Measurements from ENCODE around the gene CSPG4. TPM values are rescaled to one million over a fixed set of nuclear protein-coding genes. Genes with fewer than 3 reads are reported as not detected.
"Not testable (repeated sequence)": the region's sequence is repeated elsewhere in the genome, so short reads cannot be mapped to it uniquely, and the experiment has no call there.

The CSPG4 gene
- polyA plus RNA-seq, 1 donor = 108 TPM

GRCh38 chr15:75725006-75725718 is 12.5 kb upstream of the CSPG4 start:
- no peak for DNase-seq (ENCODE audit: low read depth)

- peak; percentile 97 for DNase-seq (ENCODE audit: low read depth)
Observed at GRCh38 chr15:75723847-75724660, 11.4 kb upstream of the CSPG4 start.

- no peak for DNase-seq (ENCODE audit: low read depth)
Observed at GRCh38 chr15:75723171-75723846, 10.7 kb upstream of the CSPG4 start.

- no peak for DNase-seq (ENCODE audit: low read depth)
Observed at GRCh38 chr15:75721923-75722870, 9.5 kb upstream of the CSPG4 start.

- no peak for DNase-seq (ENCODE audit: low read depth)
Observed at GRCh38 chr15:75721480-75721922, 8.9 kb upstream of the CSPG4 start.

- DNase-seq (ENCODE audit: low read depth) = no peak
Observed at GRCh38 chr15:75720787-75721479, 8.3 kb upstream of the CSPG4 start.

GRCh38 chr15:75720297-75720696 is 7.6 kb upstream of the CSPG4 start:
- no peak for DNase-seq (ENCODE audit: low read depth)

- DNase-seq (ENCODE audit: low read depth) = no peak
Observed at GRCh38 chr15:75718328-75718727, 5.7 kb upstream of the CSPG4 start.

GRCh38 chr15:75717001-75717400 is 4.4 kb upstream of the CSPG4 start:
- DNase-seq (ENCODE audit: low read depth) = not testable (repeated sequence)

GRCh38 chr15:75716249-75716950 is 3.8 kb upstream of the CSPG4 start:
- DNase-seq (ENCODE audit: low read depth) = not testable (repeated sequence)

GRCh38 chr15:75715312-75715832 is 2.7 kb upstream of the CSPG4 start:
- DNase-seq (ENCODE audit: low read depth) = not testable (repeated sequence)

- no peak for DNase-seq (ENCODE audit: low read depth)
Observed at GRCh38 chr15:75714195-75714594, 1.5 kb upstream of the CSPG4 start.

- DNase-seq (ENCODE audit: low read depth) = no peak
Observed at GRCh38 chr15:75713338-75713895, 769 bp upstream of the CSPG4 start.

- not testable (repeated sequence) for DNase-seq (ENCODE audit: low read depth)
Observed at GRCh38 chr15:75711495-75711894, 1.2 kb downstream of the CSPG4 start.

- not testable (repeated sequence) for DNase-seq (ENCODE audit: low read depth)
Observed at GRCh38 chr15:75710874-75711273, 1.8 kb downstream of the CSPG4 start.

- not testable (repeated sequence) for DNase-seq (ENCODE audit: low read depth)
Observed at GRCh38 chr15:75709458-75709857, 3.2 kb downstream of the CSPG4 start.

- DNase-seq (ENCODE audit: low read depth) = no peak
Observed at GRCh38 chr15:75706682-75706954, 6.0 kb downstream of the CSPG4 start.

- DNase-seq (ENCODE audit: low read depth) = no peak
Observed at GRCh38 chr15:75705854-75706681, 6.6 kb downstream of the CSPG4 start.

GRCh38 chr15:75705375-75705774 is 7.3 kb downstream of the CSPG4 start:
- DNase-seq (ENCODE audit: low read depth) = not testable (repeated sequence)

Data from forelimb muscle (tissue), 1 donor.